ENCODE data around the gene FFAR1.

The FFAR1 gene

GRCh38 chr19:35345671-35346111 is 2.0 kb upstream of the FFAR1 start:
- no peak for TF ChIP-seq CTCF (IDR thresholded peaks at IDR 0.05; ENCODE audit: low read depth, low read length)
- DNase-seq (ENCODE audit: low read depth, low spot score), result no peak
- H3K4me3 ChIP-seq (ENCODE audit: low read depth, low read length), result no peak overlapping the region
- in situ Hi-C loops (cut with HindIII; ENCODE audit: low sequenced_read_pairs), result no loop called here

GRCh38 chr19:35346193-35347052 is 1.3 kb upstream of the FFAR1 start:
- in situ Hi-C loops (cut with HindIII; ENCODE audit: low sequenced_read_pairs), result no loop called here
- no peak for TF ChIP-seq CTCF (IDR thresholded peaks at IDR 0.05; ENCODE audit: low read depth, low read length)
- no peak overlapping the region for H3K4me3 ChIP-seq (ENCODE audit: low read depth, low read length)
- no peak for DNase-seq (ENCODE audit: low read depth, low spot score)

- no peak for TF ChIP-seq CTCF (IDR thresholded peaks at IDR 0.05; ENCODE audit: low read depth, low read length)
- no peak for DNase-seq (ENCODE audit: low read depth, low spot score)
- in situ Hi-C loops (cut with HindIII; ENCODE audit: low sequenced_read_pairs), result no loop called here
- H3K4me3 ChIP-seq (ENCODE audit: low read depth, low read length), result no peak overlapping the region
Observed at GRCh38 chr19:35347930-35348298, 212 bp downstream of the FFAR1 start.

- DNase-seq (ENCODE audit: low read depth, low spot score), result no peak
Observed at GRCh38 chr19:35348911-35349611, 1.4 kb downstream of the FFAR1 start.

GRCh38 chr19:35349614-35350521 is 2.2 kb downstream of the FFAR1 start:
- H3K4me3 ChIP-seq (ENCODE audit: low read depth, low read length), result no peak overlapping the region
- no peak for TF ChIP-seq CTCF (IDR thresholded peaks at IDR 0.05; ENCODE audit: low read depth, low read length)
- DNase-seq (ENCODE audit: low read depth, low spot score), result no peak
- in situ Hi-C loops (cut with HindIII; ENCODE audit: low sequenced_read_pairs), result no loop called here

More at GRCh38 chr19:35348911-35349611, 1.4 kb downstream of the FFAR1 start:
- no peak overlapping the region for H3K4me3 ChIP-seq (ENCODE audit: low read depth, low read length)
- in situ Hi-C loops (cut with HindIII; ENCODE audit: low sequenced_read_pairs), result no loop called here
- no peak for TF ChIP-seq CTCF (IDR thresholded peaks at IDR 0.05; ENCODE audit: low read depth, low read length)

GRCh38 chr19:35350591-35350990 is 2.9 kb downstream of the FFAR1 start:
- no peak for TF ChIP-seq CTCF (IDR thresholded peaks at IDR 0.05; ENCODE audit: low read depth, low read length)
- H3K4me3 ChIP-seq (ENCODE audit: low read depth, low read length), result no peak overlapping the region
- no peak for DNase-seq (ENCODE audit: low read depth, low spot score)
- in situ Hi-C loops (cut with HindIII; ENCODE audit: low sequenced_read_pairs), result no loop called here

Measured in astrocyte of the spinal cord (primary cell).